Endothelial cell (in vitro differentiated cells): ENCODE results near the gene TMEM45A. TPM values are rescaled to one million over a fixed set of nuclear protein-coding genes. Genes with fewer than 3 reads are reported as not detected.

ENCODE experiments used
- DNase-seq: peaks from one replicate; pipeline ENCODE4 v3.0.0; 2021; ENCODE audit warnings: low spot score
- H3K27ac Mint-ChIP-seq: one replicate; pipeline ENCODE4 v1.8.0; 2021; ENCODE audit warnings: mixed read lengths, inconsistent platforms; ENCODE audit not compliant: unreplicated experiment
- H3K27me3 Mint-ChIP-seq: one replicate; pipeline ENCODE4 v1.8.0; 2021; ENCODE audit warnings: mild to moderate bottlenecking, moderate library complexity, mixed read lengths, inconsistent platforms; ENCODE audit not compliant: unreplicated experiment
- H3K36me3 Mint-ChIP-seq: one replicate; pipeline ENCODE4 v1.8.0; 2021; ENCODE audit warnings: mild to moderate bottlenecking, low read depth, mixed read lengths, inconsistent platforms; ENCODE audit not compliant: unreplicated experiment
- H3K4me1 Mint-ChIP-seq: one replicate; pipeline ENCODE4 v1.8.0; 2021; ENCODE audit warnings: mild to moderate bottlenecking, mixed read lengths, inconsistent platforms; ENCODE audit not compliant: unreplicated experiment
- H3K4me3 Mint-ChIP-seq: one replicate; pipeline ENCODE4 v1.8.0; 2021; ENCODE audit warnings: mild to moderate bottlenecking, mixed read lengths, inconsistent platforms; ENCODE audit not compliant: unreplicated experiment
- H3K9me3 Mint-ChIP-seq: one replicate; pipeline ENCODE4 v1.8.0; 2021; ENCODE audit warnings: mixed read lengths, inconsistent platforms; ENCODE audit not compliant: unreplicated experiment
- CTCF ChIP-seq: fragments of 200-600 bp; sonication (generic); IDR thresholded peaks from one replicate; pipeline ENCODE4 v1.5.0; 2021; ENCODE audit warnings: antibody characterized with exemption; ENCODE audit not compliant: unreplicated experiment
- total RNA-seq: library from RNA; stranded (reverse); fragmentation: NEBNext Ultra II Directional; extraction: Animal tissue kit (Norgen Biotek cat#: 25700); gene quantifications from one replicate; pipeline ENCODE4 v1.2.1, GENCODE V29; 2021; ENCODE audit not compliant: unreplicated experiment

The TMEM45A gene
- total RNA-seq, 1 donor from 2014 or later = 7.6 TPM

GRCh38 chr3:100613721-100614390 lies 121.4 kb downstream of the TMEM45A start:
- Mint-ChIP-seq H3K27ac (no peak overlapping the region), H3K36me3 (no peaks in the 10 kb centered on the region), H3K9me3 (no peaks in the 10 kb centered on the region)

GRCh38 chr3:100614941-100615340 lies 122.5 kb downstream of the TMEM45A start:
- no peak for DNase-seq
- Mint-ChIP-seq H3K4me1 (no peaks in the 10 kb centered on the region), H3K27ac (no peak overlapping the region), H3K36me3 (no peaks in the 10 kb centered on the region), H3K27me3 (peaks cover 1% of the 10 kb centered on the region), H3K4me3 (no peak overlapping the region), H3K9me3 (no peaks in the 10 kb centered on the region)
- TF ChIP-seq CTCF = no peak

More at GRCh38 chr3:100613721-100614390, 121.4 kb downstream of the TMEM45A start:
- no peak for TF ChIP-seq CTCF
- Mint-ChIP-seq H3K4me3 (no peak overlapping the region), H3K4me1 (no peaks in the 10 kb centered on the region), H3K27me3 (peaks cover 1% of the 10 kb centered on the region)
- no peak for DNase-seq

- H3K27me3 Mint-ChIP-seq = no peaks in the 10 kb centered on the region
- H3K27ac Mint-ChIP-seq = no peak overlapping the region
- no peak overlapping the region for H3K4me3 Mint-ChIP-seq
- TF ChIP-seq CTCF = no peak
- H3K36me3 Mint-ChIP-seq = no peaks in the 10 kb centered on the region
- H3K4me1 Mint-ChIP-seq = no peaks in the 10 kb centered on the region
- H3K9me3 Mint-ChIP-seq = no peaks in the 10 kb centered on the region
- DNase-seq = no peak
Observed at GRCh38 chr3:100615684-100616083, 123.3 kb downstream of the TMEM45A start.

GRCh38 chr3:100621251-100621650 lies 128.8 kb downstream of the TMEM45A start:
- H3K27ac Mint-ChIP-seq = no peak overlapping the region
- H3K9me3 Mint-ChIP-seq = no peaks in the 10 kb centered on the region
- no peak for DNase-seq
- H3K4me3 Mint-ChIP-seq = no peak overlapping the region
- no peak for TF ChIP-seq CTCF
- H3K36me3 Mint-ChIP-seq = no peaks in the 10 kb centered on the region
- no peaks in the 10 kb centered on the region for H3K27me3 Mint-ChIP-seq
- no peaks in the 10 kb centered on the region for H3K4me1 Mint-ChIP-seq

Other genes starting within 250 kb of the TMEM45A start
- gene TBC1D23, start 231.6 kb upstream of the TMEM45A start, total RNA-seq = 31.2 TPM
- 22.3 TPM for gene NIT2, start 157.9 kb upstream of the TMEM45A start, total RNA-seq
- 29.1 TPM for gene TOMM70, start 91.5 kb upstream of the TMEM45A start, total RNA-seq
- gene LNP1, start 91.1 kb upstream of the TMEM45A start, total RNA-seq = 0.67 TPM
- not detected for gene ADGRG7, start 117.0 kb downstream of the TMEM45A start, total RNA-seq
- 74.7 TPM for gene TFG, start 216.9 kb downstream of the TMEM45A start, total RNA-seq